Fibroblast of lung (primary cell): ENCODE results near the gene SEC11A. TPM values are rescaled to one million over a fixed set of nuclear protein-coding genes. Genes with fewer than 3 reads are reported as not detected.
"Not testable (repeated sequence)": the region's sequence is repeated elsewhere in the genome, so short reads cannot be mapped to it uniquely, and the experiment has no call there.

Experiments
- DNase-seq, 2 donors: peaks; one replicate each; pipeline versions ENCODE4 v3.0.0 to v3.0.0-alpha.2; 2010; ENCODE audit warnings: low read depth in 2 of 2
- H2AFZ ChIP-seq: 2 replicates; pipeline ENCODE4 v1.5.1; 2012; ENCODE audit warnings: low read length, control low read depth, inconsistent platforms
- H3K27ac ChIP-seq: 2 replicates; pipeline ENCODE4 v1.5.1; 2011; ENCODE audit warnings: low read length, control low read depth; ENCODE audit not compliant: insufficient read depth
- H3K27me3 ChIP-seq: 2 replicates; pipeline ENCODE4 v1.5.1; 2011; ENCODE audit warnings: mild to moderate bottlenecking, low read length; ENCODE audit not compliant: control insufficient read depth, insufficient read depth
- H3K36me3 ChIP-seq: 2 replicates; pipeline ENCODE4 v1.5.1; 2011; ENCODE audit warnings: low read length; ENCODE audit not compliant: control insufficient read depth, insufficient read depth
- H3K4me1 ChIP-seq: 2 replicates; pipeline ENCODE4 v1.5.1; 2011; ENCODE audit warnings: low read length; ENCODE audit not compliant: control insufficient read depth, insufficient read depth; ENCODE audit errors: extremely low read depth
- H3K4me2 ChIP-seq: 2 replicates; pipeline ENCODE4 v1.5.1; 2011; ENCODE audit warnings: low read length, control low read depth; ENCODE audit not compliant: insufficient read depth; ENCODE audit errors: extremely low read depth
- H3K4me3 ChIP-seq, 4 experiments: fragments of 200-600 bp in 1 of 4; sonication (generic) in 1 of 4; replicated peaks in 1 of 4; 2 replicates each; pipeline ENCODE4 v1.5.1; 2011 to 2016; ENCODE audit warnings: low read length in 4 of 4, low read depth in 3 of 4, mild to moderate bottlenecking in 3 of 4, control low read depth in 2 of 4, inconsistent platforms in 1 of 4, mixed read lengths in 1 of 4; ENCODE audit not compliant: insufficient read depth in 1 of 4; ENCODE audit errors: control extremely low read depth in 1 of 4
- H3K79me2 ChIP-seq: 2 replicates; pipeline ENCODE4 v1.5.1; 2012; ENCODE audit warnings: mild to moderate bottlenecking, low read length, inconsistent platforms; ENCODE audit not compliant: control insufficient read depth, insufficient read depth
- H3K9ac ChIP-seq: 2 replicates; pipeline ENCODE4 v1.5.1; 2011; ENCODE audit warnings: mild to moderate bottlenecking, low read length, control low read depth; ENCODE audit not compliant: insufficient read depth
- H3K9me3 ChIP-seq: 2 replicates; pipeline ENCODE4 v1.5.1; 2012; ENCODE audit warnings: low read depth, low read length; ENCODE audit not compliant: control insufficient read depth, insufficient read depth
- H4K20me1 ChIP-seq: 2 replicates; pipeline ENCODE4 v1.5.1; 2011; ENCODE audit warnings: low read length; ENCODE audit not compliant: control insufficient read depth, insufficient read depth; ENCODE audit errors: extremely low read depth
- EZH2 ChIP-seq: IDR thresholded peaks from 2 replicates; pipeline ENCODE4 v1.5.1; 2012; ENCODE audit warnings: low read length, control low read depth, mild to moderate bottlenecking; ENCODE audit errors: missing control alignments
- polyA plus RNA-seq, 2 donors: library from polyadenylated mRNA; depleted of rRNA in 1 of 2; stranded (reverse) in 1 of 2; unstranded in 1 of 2; fragments of >200 nt; gene quantifications; 2 replicates each; pipeline ENCODE4 v1.2.1, GENCODE V29; 2011 to 2012; ENCODE audit warnings: missing spikeins in 1 of 2
- total RNA-seq: library from RNA; depleted of rRNA; stranded (reverse); fragments of >200 nt; gene quantifications from 2 replicates; pipeline ENCODE4 v1.2.1, GENCODE V29; 2014
- TF ChIP-seq, protein P1 (sequence below), 2 donors: IDR thresholded peaks in 1 of 2; conservative IDR thresholded peaks in 1 of 2; 1 replicate in 1 of 2; 2 replicates in 1 of 2; pipeline ENCODE4 v1.5.1; 2011 to 2012; ENCODE audit warnings: low read length in 2 of 2, control low read depth in 1 of 2, inconsistent platforms in 1 of 2, low read depth in 1 of 2, mild to moderate bottlenecking in 1 of 2

The SEC11A gene
- total and polyA plus RNA-seq, 2 donors (not counting 1 experiment from before 2014, with no cell fraction given), result 243 to 263 TPM

DNA sequence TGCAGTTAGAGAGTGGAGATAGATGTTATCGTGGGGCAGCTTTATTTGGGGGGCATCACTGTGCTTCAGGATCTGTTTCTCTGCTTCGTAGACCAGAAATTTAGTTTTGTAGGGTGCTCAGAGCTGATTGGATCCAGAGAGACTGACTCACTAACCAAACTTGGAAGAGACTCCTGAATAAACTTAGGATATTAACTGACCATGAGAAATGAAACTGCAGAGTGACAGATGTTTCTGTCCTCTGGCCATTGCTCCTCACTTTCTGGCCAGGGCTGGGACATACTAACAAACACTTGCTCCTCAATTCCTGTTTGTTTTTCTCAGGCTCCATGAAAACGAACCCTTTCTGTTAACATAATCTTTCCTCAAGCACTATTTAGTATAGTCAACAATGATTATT lies 36.8 kb upstream of the SEC11A start:
- Histone ChIP-seq H3K79me2 (peaks cover 88% of the 10 kb centered on the region), H4K20me1 (no peaks in the 10 kb centered on the region), H3K27ac (peak overlapping the region; percentile 51), H2AFZ (no peak overlapping the region), H3K4me1 (peaks cover 4% of the 10 kb centered on the region), H3K4me3 (peak overlapping the region in 3 of 4 experiments; percentile 13 to 35 (median 22)), H3K27me3 (no peaks in the 10 kb centered on the region), H3K4me2 (peak overlapping the region; percentile 84), H3K36me3 (no peaks in the 10 kb centered on the region), H3K9ac (no peak overlapping the region), H3K9me3 (no peaks in the 10 kb centered on the region)
- DNase-seq, result peak; percentile 28 to 55
- TF ChIP-seq EZH2, result no peak
- TF ChIP-seq, protein P1, sequence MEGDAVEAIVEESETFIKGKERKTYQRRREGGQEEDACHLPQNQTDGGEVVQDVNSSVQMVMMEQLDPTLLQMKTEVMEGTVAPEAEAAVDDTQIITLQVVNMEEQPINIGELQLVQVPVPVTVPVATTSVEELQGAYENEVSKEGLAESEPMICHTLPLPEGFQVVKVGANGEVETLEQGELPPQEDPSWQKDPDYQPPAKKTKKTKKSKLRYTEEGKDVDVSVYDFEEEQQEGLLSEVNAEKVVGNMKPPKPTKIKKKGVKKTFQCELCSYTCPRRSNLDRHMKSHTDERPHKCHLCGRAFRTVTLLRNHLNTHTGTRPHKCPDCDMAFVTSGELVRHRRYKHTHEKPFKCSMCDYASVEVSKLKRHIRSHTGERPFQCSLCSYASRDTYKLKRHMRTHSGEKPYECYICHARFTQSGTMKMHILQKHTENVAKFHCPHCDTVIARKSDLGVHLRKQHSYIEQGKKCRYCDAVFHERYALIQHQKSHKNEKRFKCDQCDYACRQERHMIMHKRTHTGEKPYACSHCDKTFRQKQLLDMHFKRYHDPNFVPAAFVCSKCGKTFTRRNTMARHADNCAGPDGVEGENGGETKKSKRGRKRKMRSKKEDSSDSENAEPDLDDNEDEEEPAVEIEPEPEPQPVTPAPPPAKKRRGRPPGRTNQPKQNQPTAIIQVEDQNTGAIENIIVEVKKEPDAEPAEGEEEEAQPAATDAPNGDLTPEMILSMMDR (conservative IDR thresholded peaks at IDR 0.05 in 1 of 2, IDR thresholded peaks at IDR 0.05 in 1 of 2; ENCODE audit: low read depth in 1 of 2, low read length in 2 of 2), result no peak

DNA sequence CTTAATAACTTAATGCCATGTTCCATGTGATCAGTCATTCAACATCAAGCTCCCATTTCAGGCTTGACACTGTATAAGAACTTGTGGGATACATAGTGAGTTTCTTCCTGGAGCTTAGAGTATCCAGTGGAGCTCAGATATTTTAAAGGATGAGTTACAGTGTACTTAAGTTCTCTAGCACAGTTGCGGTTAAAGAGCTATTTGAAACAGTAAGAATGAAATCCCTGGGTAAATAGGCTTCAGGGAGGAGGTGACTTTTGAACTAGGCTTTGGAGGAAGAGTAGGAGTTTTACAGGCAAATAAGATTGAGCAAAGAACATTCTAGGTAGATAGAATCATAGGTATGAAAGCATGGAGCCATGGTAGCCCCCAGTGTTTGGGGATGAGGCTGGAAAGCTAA lies 36.3 kb upstream of the SEC11A start:
- H3K9me3 ChIP-seq, result no peaks in the 10 kb centered on the region
- H3K4me1 ChIP-seq, result peaks cover 4% of the 10 kb centered on the region
- no peak for DNase-seq
- H3K27me3 ChIP-seq, result no peaks in the 10 kb centered on the region
- no peaks in the 10 kb centered on the region for H4K20me1 ChIP-seq
- peak overlapping the region; percentile 2 to 35 (median 18) for H3K4me3 ChIP-seq
- no peak overlapping the region for H3K9ac ChIP-seq
- TF ChIP-seq, protein P1 (conservative IDR thresholded peaks at IDR 0.05 in 1 of 2, IDR thresholded peaks at IDR 0.05 in 1 of 2; ENCODE audit: low read depth in 1 of 2, low read length in 2 of 2), result no peak
- TF ChIP-seq EZH2, result no peak
- no peak overlapping the region for H2AFZ ChIP-seq
- no peaks in the 10 kb centered on the region for H3K36me3 ChIP-seq
- peak overlapping the region; percentile 51 for H3K27ac ChIP-seq
- peaks cover 83% of the 10 kb centered on the region for H3K79me2 ChIP-seq
- H3K4me2 ChIP-seq, result peak overlapping the region; percentile 84

DNA sequence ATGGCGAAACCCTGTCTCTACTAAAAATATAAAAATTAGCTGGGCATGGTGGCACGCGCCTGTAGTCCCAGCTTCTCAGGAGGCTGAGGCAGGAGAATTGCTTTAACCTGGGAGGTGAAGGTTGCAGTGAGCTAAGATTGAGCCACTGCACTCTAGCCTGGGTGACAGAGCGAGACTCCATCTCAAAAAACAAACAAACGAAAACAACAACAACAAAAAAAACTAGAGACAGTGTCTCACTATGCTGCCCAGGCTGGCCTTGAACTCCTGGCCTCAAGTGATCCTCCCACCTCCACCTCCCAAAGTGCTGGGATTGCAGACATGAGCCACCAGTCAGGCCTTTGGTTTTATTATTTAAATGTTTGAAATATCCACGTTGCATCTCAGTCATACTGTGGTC lies 35.8 kb upstream of the SEC11A start:
- not testable (repeated sequence) for H4K20me1 ChIP-seq, H3K4me2 ChIP-seq, H3K4me3 ChIP-seq, H3K4me1 ChIP-seq, H3K27me3 ChIP-seq, DNase-seq, H3K9ac ChIP-seq, H3K36me3 ChIP-seq, H2AFZ ChIP-seq, H3K27ac ChIP-seq, H3K9me3 ChIP-seq
- peaks cover 78% of the 10 kb centered on the region for H3K79me2 ChIP-seq
